ENCODE measurements around the gene SCAF1. TPM values are rescaled to one million over a fixed set of nuclear protein-coding genes. Genes with fewer than 3 reads are reported as not detected.

The SCAF1 gene
- total and polyA plus RNA-seq, 2 of the 13 experiments (the other 11 are each of a cell fraction or from before 2014, with no cell fraction given), result 3.3 to 6.1 TPM

DNA sequence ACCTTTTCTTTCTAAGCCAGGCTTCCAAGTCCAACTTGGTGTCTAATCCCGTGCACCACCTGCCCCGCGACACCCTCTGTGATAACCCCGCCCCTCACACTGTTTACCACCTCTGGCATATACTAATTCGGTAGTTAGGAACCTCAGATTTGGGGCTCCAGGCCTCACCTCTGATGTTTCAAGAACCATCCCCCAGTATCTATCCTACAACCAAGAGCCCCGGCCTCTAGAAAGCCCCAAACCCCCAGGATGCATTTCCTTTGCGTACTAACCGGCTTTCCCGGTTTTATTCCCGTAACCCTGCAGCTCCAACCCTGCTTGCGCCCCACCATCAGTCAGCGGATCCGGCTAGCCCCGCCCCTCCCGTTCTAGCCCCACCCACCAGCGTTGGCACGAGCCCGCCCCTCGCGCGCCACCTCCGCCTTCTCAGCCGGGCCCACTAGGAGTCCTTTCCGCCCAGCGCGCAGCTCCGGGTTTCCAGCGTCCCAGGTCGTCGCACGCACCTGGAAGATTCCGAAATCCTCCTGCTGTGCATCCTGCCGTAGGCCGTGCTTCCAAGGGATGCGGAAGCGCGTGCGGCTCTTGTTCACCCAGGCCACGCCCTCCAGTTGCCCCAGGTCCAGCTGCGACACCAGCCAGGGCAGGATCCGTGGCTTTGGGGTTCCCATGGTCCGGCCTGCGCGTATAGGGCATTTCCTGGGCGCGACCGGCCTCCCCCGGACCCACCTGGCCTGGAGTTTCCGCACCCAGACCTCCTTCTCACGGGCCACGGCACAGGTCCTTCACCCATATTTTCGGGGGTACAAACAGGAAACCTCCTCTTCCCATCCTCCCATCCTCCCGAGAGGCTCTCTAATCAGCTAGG, 22.4 kb downstream of the SCAF1 start (continued):
- TF ChIP-seq ZBTB40 (IDR thresholded peaks at IDR 0.05), result no peak
- TF ChIP-seq ZBTB40 (CRISPR knock-in tag; IDR thresholded peaks at IDR 0.05), result peak; percentile 71; the same call in 1 of the 2 replicates
- TF ChIP-seq, protein P1, sequence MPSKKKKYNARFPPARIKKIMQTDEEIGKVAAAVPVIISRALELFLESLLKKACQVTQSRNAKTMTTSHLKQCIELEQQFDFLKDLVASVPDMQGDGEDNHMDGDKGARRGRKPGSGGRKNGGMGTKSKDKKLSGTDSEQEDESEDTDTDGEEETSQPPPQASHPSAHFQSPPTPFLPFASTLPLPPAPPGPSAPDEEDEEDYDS (CRISPR knock-in tag; IDR thresholded peaks at IDR 0.05), result peak; percentile 59
- peak; percentile 36; the same call in 1 of the 2 replicates for TF ChIP-seq LBX2 (CRISPR knock-in tag; IDR thresholded peaks at IDR 0.05; ENCODE audit: borderline replicate concordance)
- TF ChIP-seq, protein P2, sequence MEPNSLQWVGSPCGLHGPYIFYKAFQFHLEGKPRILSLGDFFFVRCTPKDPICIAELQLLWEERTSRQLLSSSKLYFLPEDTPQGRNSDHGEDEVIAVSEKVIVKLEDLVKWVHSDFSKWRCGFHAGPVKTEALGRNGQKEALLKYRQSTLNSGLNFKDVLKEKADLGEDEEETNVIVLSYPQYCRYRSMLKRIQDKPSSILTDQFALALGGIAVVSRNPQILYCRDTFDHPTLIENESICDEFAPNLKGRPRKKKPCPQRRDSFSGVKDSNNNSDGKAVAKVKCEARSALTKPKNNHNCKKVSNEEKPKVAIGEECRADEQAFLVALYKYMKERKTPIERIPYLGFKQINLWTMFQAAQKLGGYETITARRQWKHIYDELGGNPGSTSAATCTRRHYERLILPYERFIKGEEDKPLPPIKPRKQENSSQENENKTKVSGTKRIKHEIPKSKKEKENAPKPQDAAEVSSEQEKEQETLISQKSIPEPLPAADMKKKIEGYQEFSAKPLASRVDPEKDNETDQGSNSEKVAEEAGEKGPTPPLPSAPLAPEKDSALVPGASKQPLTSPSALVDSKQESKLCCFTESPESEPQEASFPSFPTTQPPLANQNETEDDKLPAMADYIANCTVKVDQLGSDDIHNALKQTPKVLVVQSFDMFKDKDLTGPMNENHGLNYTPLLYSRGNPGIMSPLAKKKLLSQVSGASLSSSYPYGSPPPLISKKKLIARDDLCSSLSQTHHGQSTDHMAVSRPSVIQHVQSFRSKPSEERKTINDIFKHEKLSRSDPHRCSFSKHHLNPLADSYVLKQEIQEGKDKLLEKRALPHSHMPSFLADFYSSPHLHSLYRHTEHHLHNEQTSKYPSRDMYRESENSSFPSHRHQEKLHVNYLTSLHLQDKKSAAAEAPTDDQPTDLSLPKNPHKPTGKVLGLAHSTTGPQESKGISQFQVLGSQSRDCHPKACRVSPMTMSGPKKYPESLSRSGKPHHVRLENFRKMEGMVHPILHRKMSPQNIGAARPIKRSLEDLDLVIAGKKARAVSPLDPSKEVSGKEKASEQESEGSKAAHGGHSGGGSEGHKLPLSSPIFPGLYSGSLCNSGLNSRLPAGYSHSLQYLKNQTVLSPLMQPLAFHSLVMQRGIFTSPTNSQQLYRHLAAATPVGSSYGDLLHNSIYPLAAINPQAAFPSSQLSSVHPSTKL (CRISPR knock-in tag; IDR thresholded peaks at IDR 0.05), result 0 out of 2 replicates have a peak, but pooled peaks have one; percentile 25
- 0 out of 2 replicates have a peak, but pooled peaks have one; percentile 18 for TF ChIP-seq ZNF556 (CRISPR knock-in tag; IDR thresholded peaks at IDR 0.05; ENCODE audit: borderline replicate concordance)
- peak; percentile 95 for TF ChIP-seq HNRNPLL (IDR thresholded peaks at IDR 0.05; ENCODE audit: low read depth, low read length, poor library complexity, severe bottlenecking)
- 0 out of 2 replicates have a peak, but pooled peaks have one; percentile 43 for TF ChIP-seq ARNT2 (CRISPR knock-in tag; IDR thresholded peaks at IDR 0.05; ENCODE audit: low read depth)
- TF ChIP-seq NR2F6 (IDR thresholded peaks at IDR 0.05), result no peak
- peak; percentile 37; the same call in 1 of the 2 replicates for TF ChIP-seq NR2F6 (CRISPR knock-in tag; IDR thresholded peaks at IDR 0.05)
- TF ChIP-seq BATF2 (CRISPR knock-in tag; IDR thresholded peaks at IDR 0.05), result peak; percentile 57; the same call in 1 of the 2 replicates
- TF ChIP-seq TCF7L2 (IDR thresholded peaks at IDR 0.05; ENCODE audit: low read depth, low read length), result no peak

Data from HepG2 (cell line).